Tibial nerve (tissue), 3 donors: Measurements from ENCODE around the gene MINDY2.
A peak's percentile ranks its signal among the peaks of the same experiment; 100 is the strongest.

Experiments used
- POLR2A ChIP-seq, 2 donors: fragments of 450-650 bp; IDR thresholded peaks; one replicate each; pipeline ENCODE4 v1.6.1; 2017; ENCODE audit warnings: antibody characterized with exemption in 2 of 2, mild to moderate bottlenecking in 2 of 2, moderate library complexity in 2 of 2
- TF ChIP-seq, protein P1 (sequence below), 5 experiments: fragments of 200-600 bp in 3 of 5; fragments of 450-650 bp in 2 of 5; sonication (generic) in 3 of 5; IDR thresholded peaks; one replicate each; pipeline ENCODE4 v1.5.1; 2016 to 2019; ENCODE audit warnings: antibody characterized with exemption in 5 of 5, mild to moderate bottlenecking in 3 of 5, moderate library complexity in 2 of 5

DNA sequence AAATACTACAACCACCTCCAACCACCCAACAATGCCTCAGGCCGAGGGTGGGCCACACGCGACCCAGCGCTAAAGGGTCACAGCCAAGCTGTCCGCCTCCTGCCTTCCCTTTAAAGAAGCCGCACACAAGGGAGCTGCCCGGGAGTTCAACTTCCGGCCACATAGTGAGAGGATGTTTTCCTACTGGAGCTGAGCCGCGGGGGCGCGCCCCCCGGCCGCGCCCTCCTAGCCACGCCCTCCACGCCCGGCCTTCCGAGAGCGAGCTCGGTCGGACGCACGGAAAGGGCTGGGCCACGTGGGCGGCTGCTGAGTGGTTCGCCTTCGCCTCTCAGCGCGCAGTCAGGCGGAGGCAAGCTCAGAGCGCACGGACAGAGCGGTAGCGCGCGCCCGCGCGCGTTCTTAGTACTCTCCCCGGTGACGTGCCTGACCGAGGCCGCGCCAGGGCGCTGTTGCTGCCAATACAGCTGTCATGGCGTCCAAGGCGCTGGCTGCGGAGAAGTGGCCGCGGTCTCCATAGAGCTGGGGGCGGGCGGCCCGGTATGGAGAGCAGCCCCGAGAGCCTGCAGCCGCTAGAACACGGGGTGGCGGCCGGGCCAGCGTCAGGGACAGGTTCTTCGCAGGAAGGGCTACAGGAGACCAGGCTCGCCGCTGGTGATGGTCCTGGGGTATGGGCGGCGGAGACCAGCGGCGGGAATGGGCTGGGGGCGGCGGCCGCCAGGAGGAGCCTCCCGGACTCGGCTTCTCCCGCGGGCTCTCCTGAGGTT lies at the start of gene MINDY2:
- peak; percentile 85 to 92 for TF ChIP-seq POLR2A (IDR thresholded peaks at IDR 0.05)
- TF ChIP-seq, protein P1, sequence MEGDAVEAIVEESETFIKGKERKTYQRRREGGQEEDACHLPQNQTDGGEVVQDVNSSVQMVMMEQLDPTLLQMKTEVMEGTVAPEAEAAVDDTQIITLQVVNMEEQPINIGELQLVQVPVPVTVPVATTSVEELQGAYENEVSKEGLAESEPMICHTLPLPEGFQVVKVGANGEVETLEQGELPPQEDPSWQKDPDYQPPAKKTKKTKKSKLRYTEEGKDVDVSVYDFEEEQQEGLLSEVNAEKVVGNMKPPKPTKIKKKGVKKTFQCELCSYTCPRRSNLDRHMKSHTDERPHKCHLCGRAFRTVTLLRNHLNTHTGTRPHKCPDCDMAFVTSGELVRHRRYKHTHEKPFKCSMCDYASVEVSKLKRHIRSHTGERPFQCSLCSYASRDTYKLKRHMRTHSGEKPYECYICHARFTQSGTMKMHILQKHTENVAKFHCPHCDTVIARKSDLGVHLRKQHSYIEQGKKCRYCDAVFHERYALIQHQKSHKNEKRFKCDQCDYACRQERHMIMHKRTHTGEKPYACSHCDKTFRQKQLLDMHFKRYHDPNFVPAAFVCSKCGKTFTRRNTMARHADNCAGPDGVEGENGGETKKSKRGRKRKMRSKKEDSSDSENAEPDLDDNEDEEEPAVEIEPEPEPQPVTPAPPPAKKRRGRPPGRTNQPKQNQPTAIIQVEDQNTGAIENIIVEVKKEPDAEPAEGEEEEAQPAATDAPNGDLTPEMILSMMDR (IDR thresholded peaks at IDR 0.05) = peak; percentile 22 to 57 (median 44)
